Measurements from ENCODE around the gene MAP3K4.

MAP3K4 gene

DNA sequence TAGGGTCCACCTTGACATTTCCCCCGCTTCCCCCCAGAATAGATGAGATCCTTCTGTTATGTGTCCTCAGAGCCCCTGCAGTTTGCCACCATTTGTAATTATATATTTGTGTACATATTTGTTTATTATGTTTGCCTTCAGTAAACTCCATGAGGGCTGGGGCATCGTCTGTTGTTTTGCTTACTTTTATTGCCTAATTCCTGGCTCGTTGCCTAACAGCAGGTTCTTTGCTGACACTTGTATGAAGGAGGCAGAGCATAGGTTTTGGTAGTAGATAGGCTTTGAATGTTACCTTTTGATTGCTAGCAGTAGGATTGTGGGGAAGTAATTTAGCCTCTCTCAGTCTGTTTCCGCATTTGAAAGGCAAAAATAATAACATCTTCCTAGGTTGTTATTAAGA lies 9.9 kb downstream of the MAP3K4 start:
- FAIRE-seq (no peak), DNase-seq (ENCODE audit: low spot score) (no peak)

DNA sequence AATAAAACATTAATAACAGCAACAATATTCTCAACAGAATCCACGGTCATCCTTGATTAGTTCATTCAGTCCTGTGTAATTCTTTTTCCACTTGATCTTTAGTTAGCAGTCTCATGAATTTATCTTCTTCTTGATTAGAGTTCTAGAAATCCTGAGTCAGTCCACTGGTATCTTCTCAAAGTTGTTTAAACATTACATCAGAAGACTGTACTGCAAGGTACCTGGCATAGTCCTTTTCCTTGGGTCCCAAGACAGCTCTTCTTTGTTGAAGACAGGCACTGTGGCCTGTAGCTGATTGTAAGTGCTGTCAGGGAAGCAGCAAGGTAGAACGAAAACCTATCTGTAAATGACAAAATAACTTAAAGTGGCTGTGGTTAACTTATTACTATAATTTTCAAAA lies 11.8 kb downstream of the MAP3K4 start:
- no peak for FAIRE-seq
- DNase-seq (ENCODE audit: low spot score) = peak; percentile 9

DNA sequence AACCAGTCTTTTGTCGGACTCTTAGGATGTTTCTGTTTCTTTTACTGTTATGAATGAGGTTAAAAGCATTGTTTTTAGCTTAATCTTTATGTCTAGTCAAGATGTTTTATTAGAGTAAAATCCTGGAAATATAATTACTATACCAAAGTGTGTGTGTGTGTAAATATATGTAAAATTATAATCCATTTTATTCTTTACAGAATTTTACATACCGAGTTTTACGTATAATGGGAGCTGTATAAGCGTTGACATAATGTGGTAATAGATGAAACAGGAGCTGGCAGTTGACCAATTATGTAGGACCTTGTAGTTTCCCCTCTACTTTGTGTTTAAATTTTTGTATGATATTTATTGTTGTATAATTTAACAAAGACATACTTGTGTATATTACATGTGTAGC lies 16.7 kb downstream of the MAP3K4 start:
- no peak for DNase-seq (ENCODE audit: low spot score)
- no peak for FAIRE-seq

DNA sequence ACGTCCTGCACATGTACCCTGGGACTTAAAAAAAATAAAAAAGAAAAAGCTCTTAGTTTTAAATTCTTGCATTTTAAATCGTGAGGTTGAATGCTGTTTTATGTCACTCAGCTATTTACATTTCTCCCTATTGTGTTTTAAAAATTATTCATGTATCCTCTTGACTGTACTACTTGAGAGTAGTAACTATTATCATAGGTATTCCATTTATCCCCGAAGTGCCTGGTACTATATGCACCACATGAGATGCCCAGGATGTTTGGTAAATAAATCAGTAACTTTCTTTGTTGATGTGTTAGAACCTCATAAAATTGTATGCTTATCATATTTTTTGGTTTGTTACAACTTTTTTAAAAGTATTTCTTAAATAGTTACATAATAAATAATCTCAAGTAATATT lies 18.4 kb downstream of the MAP3K4 start:
- FAIRE-seq (no peak), DNase-seq (ENCODE audit: low spot score) (no peak)

DNA sequence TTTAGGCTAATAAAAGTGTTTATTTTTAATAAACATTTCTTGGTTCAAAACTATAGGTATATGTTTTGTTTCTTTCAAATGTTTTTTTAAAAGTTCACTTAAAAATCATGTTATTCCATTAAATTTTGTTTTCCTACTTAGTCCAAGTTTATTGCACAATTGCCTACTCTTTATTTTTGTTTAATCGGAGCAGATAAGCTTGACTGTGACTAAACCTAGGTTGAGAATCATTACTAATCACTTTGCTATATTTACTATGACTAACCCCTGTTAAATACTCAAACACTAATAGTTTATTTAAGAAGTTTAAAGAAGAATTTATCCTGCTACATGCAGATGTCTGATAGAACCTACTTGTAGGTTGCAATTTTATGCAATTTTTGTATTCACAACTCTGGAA lies 18.8 kb downstream of the MAP3K4 start:
- DNase-seq (ENCODE audit: low spot score) = no peak
- FAIRE-seq = peak; percentile 39

DNA sequence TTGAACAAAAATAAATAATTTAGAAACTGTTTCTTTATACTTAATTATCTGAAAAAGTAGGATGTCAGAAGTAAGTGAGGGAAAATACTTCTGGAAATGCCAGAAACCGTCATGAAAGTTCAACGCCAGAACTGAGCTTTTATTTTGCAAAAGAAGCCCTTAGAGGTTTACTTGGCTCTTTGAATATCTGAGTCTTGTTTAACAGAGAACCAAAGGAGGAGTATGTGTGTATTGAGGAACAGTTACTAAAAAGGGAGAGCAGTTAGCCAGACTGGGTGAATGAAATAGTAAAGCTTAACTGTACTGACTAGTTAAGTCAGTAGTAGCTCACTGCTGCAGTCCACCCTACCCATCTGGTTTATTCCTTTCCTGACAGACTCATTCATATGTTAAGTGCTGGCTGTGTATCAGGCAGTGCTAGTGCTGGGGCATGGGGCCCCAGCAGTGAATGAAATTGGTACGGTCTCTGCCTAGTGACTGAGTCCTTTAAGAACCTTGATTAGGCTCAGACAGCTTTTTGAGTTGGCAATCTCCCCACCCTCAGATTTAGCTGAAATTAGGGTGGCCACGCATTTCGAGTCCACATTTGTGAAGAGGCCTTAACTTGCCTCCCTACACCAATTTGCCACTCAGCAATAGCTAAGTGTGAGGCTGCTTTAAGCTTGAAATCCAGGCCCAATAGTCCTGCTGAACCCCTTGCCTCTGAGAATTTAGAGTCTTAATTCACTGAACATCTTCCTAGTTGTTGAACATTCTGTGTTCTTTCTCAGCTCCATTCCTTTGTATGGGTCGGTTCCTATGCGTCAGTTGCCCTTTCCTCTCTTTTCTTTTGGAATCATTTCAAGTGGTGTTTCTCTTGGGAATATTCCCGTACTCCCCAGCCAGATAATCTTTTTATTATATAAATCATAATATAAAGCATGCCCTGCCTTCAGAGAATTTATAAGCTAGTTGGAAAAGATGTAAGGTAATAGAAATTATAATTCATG lies 20.2 kb downstream of the MAP3K4 start:
- FAIRE-seq (no peak), DNase-seq (ENCODE audit: low spot score) (no peak)

DNA sequence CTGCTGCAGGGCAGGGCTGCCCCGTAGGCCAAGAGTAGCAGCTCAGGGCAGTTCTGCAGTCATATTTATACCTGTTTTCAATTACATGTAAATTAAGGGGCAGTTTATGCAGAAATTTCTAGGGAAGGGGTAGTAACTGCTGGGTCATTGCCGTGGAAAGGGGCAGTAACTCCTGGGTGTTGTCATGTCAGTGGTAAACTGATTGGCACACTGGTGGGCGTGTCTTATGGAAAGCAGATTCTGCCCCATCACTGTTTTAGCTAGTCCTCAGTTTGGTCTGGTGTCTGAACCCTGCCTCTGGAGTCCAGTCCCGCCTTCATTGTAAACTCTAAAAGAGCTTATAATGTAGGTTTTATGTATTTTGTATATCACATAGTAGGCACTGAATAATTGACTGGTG lies 22.1 kb downstream of the MAP3K4 start:
- FAIRE-seq = no peak
- no peak for DNase-seq (ENCODE audit: low spot score)

DNA sequence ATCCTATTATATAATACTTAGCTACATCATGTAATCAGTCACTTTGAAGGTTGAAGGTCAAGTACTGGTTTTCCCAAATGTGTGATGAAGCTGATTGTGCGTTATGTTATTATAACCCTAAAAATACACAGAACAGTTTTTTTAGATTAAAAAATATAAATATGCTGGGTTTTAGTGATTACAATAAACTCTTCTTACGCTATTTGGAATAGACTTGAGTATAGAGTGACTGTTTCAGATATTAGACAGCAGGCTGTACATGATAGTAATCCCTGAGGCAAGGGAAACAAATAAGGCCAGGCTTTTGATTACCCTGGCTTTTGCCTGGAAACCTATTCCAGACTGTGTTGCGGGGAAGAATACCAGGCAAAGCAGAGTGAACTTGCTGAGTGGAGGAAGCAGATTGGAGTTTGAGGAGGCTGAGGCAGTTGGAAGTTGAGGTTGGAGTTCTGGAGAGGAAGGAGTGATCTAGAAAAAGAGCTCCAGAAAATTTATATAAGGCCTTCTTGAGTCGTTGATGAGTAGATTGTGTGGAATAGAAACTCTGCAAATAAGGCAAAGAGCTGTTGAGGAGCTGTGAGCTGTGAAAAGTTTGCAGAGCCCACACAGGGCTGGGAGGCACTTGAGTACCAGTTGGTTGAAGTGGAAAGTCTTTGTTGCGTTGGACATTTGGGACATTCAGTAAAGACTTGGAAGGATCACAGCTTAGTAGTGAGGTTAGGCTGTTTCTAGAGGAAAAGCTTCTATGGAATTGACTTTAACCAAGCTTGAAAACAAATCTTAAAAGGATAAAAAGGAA lies 26.4 kb downstream of the MAP3K4 start:
- FAIRE-seq (no peak), DNase-seq (ENCODE audit: low spot score) (no peak)

DNA sequence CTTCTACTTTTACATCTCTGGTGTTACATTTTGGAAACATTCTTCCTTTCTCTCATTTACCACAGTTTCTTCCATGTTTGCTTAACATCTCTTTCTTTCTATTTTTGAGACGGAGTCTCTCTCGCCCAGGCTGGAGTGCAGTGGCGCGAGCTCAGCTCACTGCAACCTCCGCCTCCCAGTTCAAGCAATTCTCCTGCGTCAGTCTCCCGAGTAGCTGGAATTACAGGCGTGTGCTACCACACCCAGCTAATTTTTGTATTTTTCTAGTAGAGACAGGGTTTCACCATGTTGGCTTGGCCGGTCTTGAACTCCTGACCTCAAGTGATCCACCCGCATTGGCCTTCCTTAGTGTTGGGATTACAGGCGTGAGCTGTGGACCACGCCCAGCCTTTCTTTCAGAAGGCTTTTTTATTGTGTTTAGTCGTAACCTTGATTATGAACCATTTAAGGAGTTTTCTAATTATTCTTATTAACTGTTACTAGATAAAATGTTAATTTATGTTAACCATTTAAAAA lies 27.8 kb downstream of the MAP3K4 start:
- no peak for FAIRE-seq
- DNase-seq (ENCODE audit: low spot score) = no peak

DNA sequence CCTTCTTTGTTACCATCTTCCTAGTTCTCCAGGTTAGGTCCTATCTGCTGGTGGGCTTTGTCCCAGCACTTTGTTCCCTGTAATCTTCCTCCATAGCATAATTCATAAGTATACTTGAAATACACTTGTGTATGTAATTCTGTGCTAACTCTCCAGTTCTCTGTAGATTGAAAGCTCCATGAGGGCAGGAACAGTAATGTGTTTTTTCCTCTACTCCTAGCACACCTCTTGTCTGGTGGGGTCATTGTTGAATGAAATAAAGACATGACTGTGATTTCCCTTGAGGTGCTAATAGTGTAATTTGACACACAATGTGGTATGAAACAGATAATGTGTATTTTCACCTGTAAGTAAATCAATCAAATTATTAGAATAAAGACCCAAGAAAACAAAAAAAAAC lies 30.0 kb downstream of the MAP3K4 start:
- no peak for FAIRE-seq
- DNase-seq (ENCODE audit: low spot score) = no peak

DNA sequence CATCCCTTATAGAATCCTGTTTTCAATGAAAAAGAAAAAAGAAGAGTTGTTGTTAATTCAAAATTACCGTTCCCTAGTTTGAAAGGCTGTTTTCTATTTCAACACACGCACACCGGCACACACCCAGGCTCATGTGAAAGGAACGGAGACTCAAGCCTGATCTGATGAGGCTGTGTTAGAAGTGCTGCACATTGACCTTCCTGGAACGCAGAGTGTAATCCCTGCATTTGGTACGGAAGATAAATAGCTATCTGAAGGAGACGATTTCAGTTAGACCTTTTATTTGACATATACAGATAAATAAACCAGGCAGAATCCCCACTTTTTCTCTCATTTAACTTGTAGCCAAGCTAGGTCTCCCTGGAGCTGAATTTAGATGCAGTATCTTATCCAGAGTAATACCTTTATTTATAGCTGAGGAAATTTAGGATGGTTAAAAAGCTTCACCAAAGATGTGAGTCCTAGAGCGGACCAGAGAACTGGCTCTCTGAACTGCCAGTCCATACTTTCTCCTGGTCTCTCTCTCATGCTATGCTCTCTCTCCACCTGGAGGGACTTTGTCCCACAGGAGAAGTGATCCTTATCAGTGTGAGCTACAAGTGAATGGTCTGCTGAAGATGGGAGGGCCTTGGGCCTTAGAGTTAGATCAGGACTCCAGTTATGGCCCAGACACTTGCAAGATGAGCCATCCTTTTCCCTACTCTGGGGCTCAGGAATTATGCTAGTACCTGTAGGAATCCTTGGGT lies 30.6 kb downstream of the MAP3K4 start:
- no peak for FAIRE-seq
- no peak for DNase-seq (ENCODE audit: low spot score)

DNA sequence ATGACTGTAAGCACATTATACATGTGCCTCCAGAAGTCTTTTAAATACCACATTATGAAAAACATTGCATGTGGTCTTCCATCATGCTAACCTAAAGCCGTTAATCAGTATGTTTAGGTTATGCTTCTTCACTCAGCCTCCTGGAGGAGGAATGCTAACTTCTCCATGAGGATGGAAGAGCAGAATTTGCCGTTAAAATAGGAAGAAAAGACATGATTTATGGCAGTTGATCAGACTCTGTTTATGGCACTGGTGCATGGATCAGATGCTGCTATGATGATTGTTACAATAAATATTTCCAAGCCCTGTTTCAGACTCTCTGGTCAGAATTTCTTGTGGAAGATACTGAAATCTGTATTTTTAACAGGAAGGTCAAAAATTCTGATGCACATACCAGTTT lies 31.7 kb downstream of the MAP3K4 start:
- DNase-seq (ENCODE audit: low spot score) = no peak
- FAIRE-seq = no peak

DNA sequence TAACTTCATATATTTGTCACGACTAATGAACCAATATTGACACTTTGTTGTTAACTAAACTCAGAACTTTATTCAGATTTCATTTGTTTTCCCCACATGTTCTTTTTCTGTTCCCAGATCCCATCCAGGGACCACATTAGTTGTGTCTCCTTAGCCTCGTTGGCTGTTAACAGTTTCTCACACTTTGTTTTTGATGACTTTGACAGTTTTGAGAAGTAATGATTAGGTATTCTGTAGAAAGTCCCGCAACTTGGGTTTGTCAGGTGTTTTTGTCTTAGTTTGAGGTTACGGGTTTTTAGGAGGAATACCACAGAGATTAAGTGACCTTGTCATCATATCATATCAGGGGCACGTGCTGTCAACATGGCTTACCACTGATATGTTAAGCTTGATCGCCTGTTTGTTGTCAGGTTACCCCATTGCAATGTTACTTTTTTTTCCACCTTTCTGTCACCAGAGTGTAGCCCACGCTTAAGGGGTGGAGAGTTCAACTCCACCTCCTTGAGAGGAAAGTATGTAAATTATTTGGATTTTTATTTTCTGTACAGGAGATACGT lies 32.9 kb downstream of the MAP3K4 start:
- no peak for FAIRE-seq

DNA sequence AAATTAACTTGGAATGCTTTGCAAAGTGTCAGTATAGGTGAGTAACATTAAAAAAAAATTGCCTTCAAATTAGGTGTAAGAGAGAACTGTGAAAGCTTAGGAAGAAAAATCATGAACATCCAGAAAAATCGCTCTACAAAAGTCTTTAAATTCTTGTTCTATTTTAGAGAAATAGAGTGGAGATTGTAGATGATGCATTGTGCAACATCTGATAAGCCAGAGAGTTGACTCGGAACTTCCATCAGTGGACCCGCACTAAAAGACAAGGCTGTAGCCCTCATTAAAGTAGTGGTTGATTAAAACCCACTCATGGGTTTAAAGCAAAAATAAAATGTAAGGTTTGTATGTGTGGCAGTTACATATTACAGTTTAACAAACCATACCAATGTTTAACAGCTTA lies 35.8 kb downstream of the MAP3K4 start:
- DNase-seq (ENCODE audit: low spot score) (no peak), FAIRE-seq (no peak)

More for the DNA sequence above, 32.9 kb downstream of the MAP3K4 start:
- no peak for DNase-seq (ENCODE audit: low spot score)

DNA sequence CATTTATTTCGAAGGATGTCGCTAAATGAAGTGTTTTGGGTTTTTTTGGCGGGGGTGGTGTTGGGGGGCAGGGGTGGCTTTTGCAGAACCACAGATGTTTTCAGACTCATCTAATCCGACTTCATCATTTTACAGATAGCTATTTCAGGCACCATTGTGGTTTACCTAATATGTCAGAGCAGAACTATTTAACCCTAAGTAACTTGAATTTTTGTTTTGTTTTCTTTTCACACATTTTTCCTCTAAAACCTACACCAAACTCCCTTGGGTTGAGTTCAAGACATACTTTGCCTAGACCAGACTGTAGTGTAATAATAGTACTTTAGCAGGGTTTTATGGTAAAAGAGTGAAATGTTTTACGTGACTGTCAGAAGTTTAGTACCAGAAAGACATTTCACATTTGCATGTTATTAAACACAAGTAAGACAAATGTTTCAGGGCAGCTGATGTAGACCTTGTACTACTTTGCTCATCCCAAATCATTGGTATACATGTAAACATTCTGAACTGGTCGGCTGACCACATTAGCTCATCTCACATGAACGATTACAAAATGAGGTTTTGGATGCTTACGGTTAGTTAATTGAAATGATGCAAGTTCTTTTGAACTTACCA lies 37.7 kb downstream of the MAP3K4 start:
- FAIRE-seq = peak; percentile 25

DNA sequence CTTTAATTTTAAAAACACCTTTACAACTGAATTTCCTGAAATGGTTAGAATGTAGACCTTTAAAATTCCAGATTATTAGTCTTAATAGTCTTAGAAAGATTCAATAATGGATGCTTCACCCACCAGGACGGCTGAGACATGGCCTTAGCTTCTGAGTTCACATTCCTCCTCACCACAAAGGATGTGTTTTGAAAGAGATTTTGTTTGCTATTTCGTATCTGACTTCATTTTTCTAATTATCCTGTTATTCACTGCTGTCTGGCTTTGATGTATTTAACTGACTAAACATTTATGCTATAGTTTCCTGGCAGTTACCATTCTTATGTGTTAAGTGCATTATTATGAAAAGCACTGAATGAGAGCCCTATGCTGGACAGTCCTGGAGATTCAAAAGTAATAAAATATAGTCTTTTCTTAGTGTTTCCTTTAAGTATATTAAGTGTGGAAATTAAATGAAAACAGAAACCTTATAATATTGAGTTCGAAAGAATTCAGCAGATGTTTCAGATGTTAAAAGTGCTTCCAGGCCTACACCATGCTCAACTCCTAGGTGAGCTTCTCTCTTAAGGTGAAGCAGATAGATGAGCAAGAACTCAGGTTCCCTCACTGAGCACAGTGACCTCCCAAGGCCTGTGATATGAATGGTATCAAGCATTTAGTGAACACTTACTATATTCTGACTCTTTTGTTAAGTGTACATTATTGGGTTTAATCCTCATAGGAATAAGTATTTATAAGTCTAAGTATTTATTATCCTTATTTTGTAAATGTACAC lies 40.3 kb downstream of the MAP3K4 start:
- DNase-seq (ENCODE audit: low spot score) (peak; percentile 27), FAIRE-seq (peak; percentile 73)

More for the DNA sequence above, 37.7 kb downstream of the MAP3K4 start:
- DNase-seq (ENCODE audit: low spot score) = peak; percentile 8

DNA sequence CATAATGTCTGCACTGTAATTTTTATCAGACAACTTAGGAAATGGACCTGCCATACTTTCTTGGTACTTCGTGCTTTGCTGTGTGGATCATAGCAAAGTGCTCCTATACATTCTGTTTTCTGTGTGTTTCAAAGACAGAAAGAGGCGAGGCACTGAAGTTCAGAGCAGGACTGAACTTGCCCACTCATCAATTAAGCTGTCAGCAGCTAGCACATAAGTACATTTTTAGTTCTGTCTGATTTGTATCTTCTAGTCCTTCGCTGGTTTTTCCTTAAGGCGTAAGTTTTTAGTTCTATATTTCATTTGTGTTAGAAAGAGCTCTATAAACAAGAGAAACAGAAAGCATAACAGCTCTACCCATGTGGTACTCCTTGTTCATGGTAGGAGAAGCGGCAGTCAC lies 42.1 kb downstream of the MAP3K4 start:
- FAIRE-seq (no peak), DNase-seq (ENCODE audit: low spot score) (no peak)

DNA sequence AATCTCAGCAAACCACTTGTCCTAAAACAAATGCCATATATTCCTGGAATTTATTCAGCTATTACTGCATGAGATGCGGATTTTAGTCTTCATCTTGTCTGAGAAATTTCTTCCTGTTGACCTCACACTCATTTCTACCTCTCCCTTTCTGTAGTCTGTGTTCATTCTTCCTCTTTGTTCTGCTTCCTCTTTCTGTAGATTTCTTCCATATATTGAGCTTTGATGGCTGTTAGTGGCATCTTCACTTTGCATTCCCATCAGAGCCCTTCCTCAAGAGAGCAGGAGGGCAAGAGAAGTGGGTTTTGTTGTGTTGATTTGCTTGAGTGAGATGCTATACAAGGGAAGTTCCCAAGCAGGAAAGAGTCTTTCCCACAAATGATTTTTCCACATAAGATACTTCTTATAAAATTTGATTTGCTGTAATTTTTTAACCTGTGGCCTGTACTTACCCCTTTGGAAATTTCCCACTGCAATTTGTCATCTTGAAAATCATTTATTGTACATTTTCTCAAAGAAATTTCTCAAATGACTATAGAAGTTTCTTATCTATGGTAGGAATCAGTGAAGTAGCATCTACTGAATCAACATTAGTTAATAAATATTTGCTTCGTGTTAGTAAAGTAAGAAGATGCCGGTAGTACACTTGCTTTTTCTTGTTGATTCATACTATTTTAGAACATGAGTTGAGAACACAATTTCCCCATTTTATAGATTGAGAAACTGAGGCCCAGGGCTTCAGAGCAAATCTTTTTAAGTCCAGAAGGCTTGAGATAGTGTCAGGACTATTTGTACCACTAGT lies 43.8 kb downstream of the MAP3K4 start:
- FAIRE-seq (peak; percentile 92), DNase-seq (ENCODE audit: low spot score) (peak; percentile 40)

DNA sequence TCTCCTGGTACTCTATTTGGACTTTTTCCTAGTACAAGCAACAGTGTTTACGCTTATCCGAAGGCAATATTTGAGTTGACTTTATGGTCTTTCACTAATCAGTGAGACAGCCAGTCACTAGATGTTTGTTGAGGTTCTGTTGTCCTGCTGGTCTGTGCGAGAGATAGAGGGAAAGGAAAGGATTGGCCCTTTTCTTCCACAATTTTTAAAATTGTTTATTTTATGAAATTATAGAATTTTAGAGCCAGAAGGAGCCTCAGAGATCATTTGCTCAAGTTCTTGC lies 44.4 kb downstream of the MAP3K4 start:
- FAIRE-seq = no peak
- DNase-seq (ENCODE audit: low spot score) = no peak

All from RCC 7860 (cell line).